Measurements from ENCODE around the gene STK32A. TPM values are rescaled to one million over a fixed set of nuclear protein-coding genes. Genes with fewer than 3 reads are reported as not detected.

Gene STK32A
- total and polyA plus RNA-seq, 2 experiments from 2014 or later: 2.4 to 2.8 TPM

DNA sequence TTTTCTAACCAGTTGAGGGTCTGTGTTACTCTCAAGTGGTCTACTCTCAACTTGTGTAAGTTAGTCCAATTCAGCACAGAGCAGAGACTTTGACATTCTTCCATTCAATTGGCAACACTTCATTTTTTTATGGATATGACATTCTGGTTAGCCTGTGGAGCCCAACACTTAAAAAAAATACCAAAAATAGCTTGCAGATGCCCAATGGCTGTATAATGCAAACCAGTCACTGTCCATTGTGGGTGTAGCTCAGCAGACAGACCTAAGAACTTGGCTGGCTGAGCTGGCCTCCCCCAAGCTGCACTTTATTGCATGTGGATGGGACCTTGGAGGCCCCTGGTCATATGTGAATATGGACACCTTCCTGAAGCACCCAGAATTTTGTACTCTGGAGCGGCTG, 171.8 kb downstream of the STK32A start:
- H3K79me2 ChIP-seq (replicated peaks; ENCODE audit: insufficient read depth): peaks cover 19% of the 10 kb centered on the region; the same call in 1 of the 2 replicates

More for the DNA sequence above, 171.8 kb downstream of the STK32A start:
- ATAC-seq: no peak
- no peak for DNase-seq (ENCODE audit: low spot score)
- peaks cover 25% of the 10 kb centered on the region for H3F3A ChIP-seq (replicated peaks; ENCODE audit: low read depth)
- peaks cover 93% of the 10 kb centered on the region for H3K36me3 ChIP-seq (ENCODE audit: insufficient read depth)
- no peak overlapping the region for H2AFZ ChIP-seq
- Mint-ChIP-seq H3K4me1 (no peaks in the 10 kb centered on the region), H3K27me3 (ENCODE audit: insufficient read depth, low read depth, poor library complexity) (peaks cover 2% of the 10 kb centered on the region), H3K36me3 (ENCODE audit: low read depth) (peaks cover 96% of the 10 kb centered on the region), H3K27ac (no peak overlapping the region), H3K4me3 (no peak overlapping the region), H3K9me3 (no peaks in the 10 kb centered on the region)
- H3K27me3 ChIP-seq (ENCODE audit: insufficient read depth): no peaks in the 10 kb centered on the region
- no peak overlapping the region for H3K27ac ChIP-seq (ENCODE audit: low read depth)
- peaks cover 37% of the 10 kb centered on the region for H4K20me1 ChIP-seq (replicated peaks; ENCODE audit: insufficient read depth)
- no peaks in the 10 kb centered on the region for H3K9me2 ChIP-seq (ENCODE audit: insufficient read depth)
- no peak overlapping the region for H3K4me2 ChIP-seq
- TF ChIP-seq, protein P1, sequence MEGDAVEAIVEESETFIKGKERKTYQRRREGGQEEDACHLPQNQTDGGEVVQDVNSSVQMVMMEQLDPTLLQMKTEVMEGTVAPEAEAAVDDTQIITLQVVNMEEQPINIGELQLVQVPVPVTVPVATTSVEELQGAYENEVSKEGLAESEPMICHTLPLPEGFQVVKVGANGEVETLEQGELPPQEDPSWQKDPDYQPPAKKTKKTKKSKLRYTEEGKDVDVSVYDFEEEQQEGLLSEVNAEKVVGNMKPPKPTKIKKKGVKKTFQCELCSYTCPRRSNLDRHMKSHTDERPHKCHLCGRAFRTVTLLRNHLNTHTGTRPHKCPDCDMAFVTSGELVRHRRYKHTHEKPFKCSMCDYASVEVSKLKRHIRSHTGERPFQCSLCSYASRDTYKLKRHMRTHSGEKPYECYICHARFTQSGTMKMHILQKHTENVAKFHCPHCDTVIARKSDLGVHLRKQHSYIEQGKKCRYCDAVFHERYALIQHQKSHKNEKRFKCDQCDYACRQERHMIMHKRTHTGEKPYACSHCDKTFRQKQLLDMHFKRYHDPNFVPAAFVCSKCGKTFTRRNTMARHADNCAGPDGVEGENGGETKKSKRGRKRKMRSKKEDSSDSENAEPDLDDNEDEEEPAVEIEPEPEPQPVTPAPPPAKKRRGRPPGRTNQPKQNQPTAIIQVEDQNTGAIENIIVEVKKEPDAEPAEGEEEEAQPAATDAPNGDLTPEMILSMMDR (conservative IDR thresholded peaks at IDR 0.05; ENCODE audit: low read depth in 2 of 2): no peak
- no peak for TF ChIP-seq ZNF114 (CRISPR knock-in tag; IDR thresholded peaks at IDR 0.05)
- no peak for TF ChIP-seq CREB1 (CRISPR knock-in tag; IDR thresholded peaks at IDR 0.05; ENCODE audit: low read depth)
- TF ChIP-seq STAT1 (IDR thresholded peaks at IDR 0.05; ENCODE audit: unreplicated experiment): no peak
- no peak for TF ChIP-seq ETS1 (IDR thresholded peaks at IDR 0.05)
- no peak for TF ChIP-seq POLR2AphosphoS5 (IDR thresholded peaks at IDR 0.05; ENCODE audit: low read depth)
- no peak for TF ChIP-seq NANOG (IDR thresholded peaks at IDR 0.05; ENCODE audit: borderline replicate concordance)
- no peak for TF ChIP-seq REST (IDR thresholded peaks at IDR 0.05; ENCODE audit: unreplicated experiment)
- TF ChIP-seq EZH2 (IDR thresholded peaks at IDR 0.05; ENCODE audit: low read depth, unreplicated experiment): no peak
- no peak for TF ChIP-seq ZNF331 (CRISPR knock-in tag; IDR thresholded peaks at IDR 0.05; ENCODE audit: low read depth)
- TF ChIP-seq JUNB (IDR thresholded peaks at IDR 0.05; ENCODE audit: unreplicated experiment): no peak
- no peak for TF ChIP-seq ZNF462 (CRISPR knock-in tag; IDR thresholded peaks at IDR 0.05)
- TF ChIP-seq EZH2phosphoT487 (IDR thresholded peaks at IDR 0.05; ENCODE audit: unreplicated experiment): no peak
- no peak overlapping the region for H3K4me3 ChIP-seq
- no peaks in the 10 kb centered on the region for H3K4me1 ChIP-seq (ENCODE audit: insufficient read depth)
